ENCODE results near the gene CCDC192.

DNA sequence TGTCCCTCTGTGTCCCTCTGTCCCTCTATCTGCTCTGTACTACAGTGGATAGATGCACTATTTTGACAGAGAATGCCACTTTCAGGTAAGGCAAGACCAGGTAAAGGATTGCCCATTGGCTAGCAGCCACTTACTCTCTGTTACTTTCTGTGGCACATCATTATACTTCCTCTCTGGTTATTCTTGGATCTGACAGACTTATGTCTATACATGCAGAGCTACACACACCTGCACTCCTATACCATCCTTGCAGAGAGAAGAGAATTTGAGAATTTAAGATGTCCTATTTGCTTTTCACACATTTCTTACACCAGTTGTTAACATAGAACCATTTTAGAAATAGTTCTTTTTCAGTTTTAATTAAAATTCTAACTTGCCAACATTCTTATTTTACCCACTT, 216.6 kb downstream of the CCDC192 start:
- TF ChIP-seq TARDBP (IDR thresholded peaks at IDR 0.05) (no peak), ELF4 (IDR thresholded peaks at IDR 0.05) (no peak), ZNF384 (IDR thresholded peaks at IDR 0.05) (no peak), FOXA1 (IDR thresholded peaks at IDR 0.05) (no peak), CTBP1 (IDR thresholded peaks at IDR 0.05; ENCODE audit: borderline replicate concordance) (no peak), L3MBTL2 (conservative IDR thresholded peaks at IDR 0.05) (no peak), ARNT (IDR thresholded peaks at IDR 0.05) (no peak), SP1 (IDR thresholded peaks at IDR 0.05) (no peak)

All from HEK293T (cell line).